HG02885 (cell line): ENCODE results near the gene ZNF28.
"Not testable (repeated sequence)": the region's sequence is repeated elsewhere in the genome, so short reads cannot be mapped to it uniquely, and the experiment has no call there.

Experiments
- ATAC-seq: cut with Tn5 transposase; IDR thresholded peaks from one replicate; pipeline ENCODE4 v1.9.1; 2021; ENCODE audit warnings: mild to moderate bottlenecking; ENCODE audit not compliant: unreplicated experiment, poor library complexity

ZNF28 gene

GRCh38 chr19:52782864-52783263 is 38.6 kb downstream of the ZNF28 start:
- not testable (repeated sequence) for ATAC-seq

- ATAC-seq: no peak
These were observed 42.6 kb downstream of the ZNF28 start for GRCh38 chr19:52778811-52779210.

GRCh38 chr19:52756447-52756846 is 65.0 kb downstream of the ZNF28 start:
- ATAC-seq: not testable (repeated sequence)

- no peak for ATAC-seq
These were observed 71.7 kb downstream of the ZNF28 start for GRCh38 chr19:52749780-52750179.

GRCh38 chr19:52748336-52748950 is 73.0 kb downstream of the ZNF28 start:
- ATAC-seq: no peak
